DMS79 treated with DMSO at 0.1 percent for 48 hours (cell line): ENCODE results near the gene TBC1D4.
"Not testable (repeated sequence)": the region's sequence is repeated elsewhere in the genome, so short reads cannot be mapped to it uniquely, and the experiment has no call there.

Source experiments
- DNase-seq: peaks from one replicate; lab custom pipeline; 2025; lab: John Stamatoyannopoulos, UW

TBC1D4 gene

GRCh38 chr13:75325711-75326110, 156.3 kb downstream of the TBC1D4 start:
- no peak for DNase-seq

GRCh38 chr13:75324413-75324940, 157.5 kb downstream of the TBC1D4 start:
- DNase-seq, result no peak

- no peak for DNase-seq
Measured at GRCh38 chr13:75321084-75321483, 160.9 kb downstream of the TBC1D4 start.

- DNase-seq, result no peak
Measured at GRCh38 chr13:75319254-75319653, 162.7 kb downstream of the TBC1D4 start.

GRCh38 chr13:75318138-75318833, 163.7 kb downstream of the TBC1D4 start:
- no peak for DNase-seq

GRCh38 chr13:75316427-75316826, 165.5 kb downstream of the TBC1D4 start:
- no peak for DNase-seq

GRCh38 chr13:75312884-75313520, 169.0 kb downstream of the TBC1D4 start:
- DNase-seq, result no peak

GRCh38 chr13:75309981-75310580, 171.9 kb downstream of the TBC1D4 start:
- no peak for DNase-seq

- DNase-seq, result no peak
Measured at GRCh38 chr13:75308222-75308621, 173.7 kb downstream of the TBC1D4 start.

- no peak for DNase-seq
Measured at GRCh38 chr13:75307370-75307949, 174.5 kb downstream of the TBC1D4 start.

GRCh38 chr13:75306967-75307366, 175.0 kb downstream of the TBC1D4 start:
- DNase-seq, result not testable (repeated sequence)

GRCh38 chr13:75305059-75305458, 176.9 kb downstream of the TBC1D4 start:
- no peak for DNase-seq

- no peak for DNase-seq
Measured at GRCh38 chr13:75303263-75303662, 178.7 kb downstream of the TBC1D4 start.

- no peak for DNase-seq
Measured at GRCh38 chr13:75302071-75302698, 179.8 kb downstream of the TBC1D4 start.

- no peak for DNase-seq
Measured at GRCh38 chr13:75299913-75300862, 181.8 kb downstream of the TBC1D4 start.

- DNase-seq, result no peak
Measured at GRCh38 chr13:75299246-75299645, 182.7 kb downstream of the TBC1D4 start.

GRCh38 chr13:75296641-75297040, 185.3 kb downstream of the TBC1D4 start:
- no peak for DNase-seq

- no peak for DNase-seq
Measured at GRCh38 chr13:75295201-75295600, 186.8 kb downstream of the TBC1D4 start.

- DNase-seq, result no peak
Measured at GRCh38 chr13:75294110-75294509, 187.9 kb downstream of the TBC1D4 start.

- no peak for DNase-seq
Measured at GRCh38 chr13:75285310-75285709, 196.7 kb downstream of the TBC1D4 start.

- no peak for DNase-seq
Measured at GRCh38 chr13:75279834-75280369, 202.1 kb downstream of the TBC1D4 start.
